ENCODE measurements around the gene PANK2. TPM values are rescaled to one million over a fixed set of nuclear protein-coding genes. Genes with fewer than 3 reads are reported as not detected.

PANK2 gene
- total RNA-seq, 4 donors from 2014 or later = 32.8 to 45.0 (median 39.7) TPM

GRCh38 chr20:3869839-3870634 lies 19.1 kb upstream of the PANK2 start:
- TF ChIP-seq CTCF (IDR thresholded peaks at IDR 0.05) = no peak
- peak; percentile 13 for ATAC-seq (ENCODE audit: low FRiP score)
- no peak for DNase-seq (ENCODE audit: low spot score)

- DNase-seq (ENCODE audit: low spot score) = no peak
- no peak for ATAC-seq (ENCODE audit: low FRiP score)
- TF ChIP-seq CTCF (IDR thresholded peaks at IDR 0.05) = no peak
These were observed 17.5 kb upstream of the PANK2 start for GRCh38 chr20:3871550-3872265.

- DNase-seq (ENCODE audit: low spot score) (no peak), ATAC-seq (ENCODE audit: low FRiP score) (no peak)
- no peak for TF ChIP-seq CTCF (IDR thresholded peaks at IDR 0.05)
These were observed 15.7 kb upstream of the PANK2 start for GRCh38 chr20:3873507-3873906.

GRCh38 chr20:3874194-3874844 lies 14.9 kb upstream of the PANK2 start:
- no peak for DNase-seq (ENCODE audit: low spot score)
- no peak for TF ChIP-seq CTCF (IDR thresholded peaks at IDR 0.05)
- ATAC-seq (ENCODE audit: low FRiP score) = no peak

GRCh38 chr20:3875378-3875974 lies 13.7 kb upstream of the PANK2 start:
- ATAC-seq (ENCODE audit: low FRiP score) (peak; percentile 91), DNase-seq (ENCODE audit: low spot score) (no peak)
- TF ChIP-seq CTCF (IDR thresholded peaks at IDR 0.05) = no peak

GRCh38 chr20:3876000-3876399 lies 13.2 kb upstream of the PANK2 start:
- DNase-seq (ENCODE audit: low spot score) = no peak
- no peak for ATAC-seq (ENCODE audit: low FRiP score)
- TF ChIP-seq CTCF (IDR thresholded peaks at IDR 0.05) = no peak
